BE2C (cell line): ENCODE results near the gene PCSK2.
A peak's percentile ranks its signal among the peaks of the same experiment; 100 is the strongest.

Experiments
- DNase-seq: peaks from one replicate; pipeline ENCODE4 v3.0.0-alpha.2; 2020
- H3K27me3 ChIP-seq: fragments of 250-450 bp; sonication (Bioruptor Pico); 2 replicates; pipeline ENCODE4 v1.5.1; 2020; ENCODE audit warnings: mild to moderate bottlenecking
- H3K36me3 ChIP-seq: fragments of 250-450 bp; sonication (Bioruptor Pico); 2 replicates; pipeline ENCODE4 v1.5.1; 2020; ENCODE audit warnings: mild to moderate bottlenecking
- H3K4me1 ChIP-seq: fragments of 250-450 bp; sonication (Bioruptor Pico); 2 replicates; pipeline ENCODE4 v1.5.1; 2020
- H3K4me3 ChIP-seq: 2 replicates; pipeline ENCODE4 v1.5.1; 2011; ENCODE audit warnings: low read depth, low read length
- H3K9me3 ChIP-seq: fragments of 250-450 bp; sonication (Bioruptor Pico); 2 replicates; pipeline ENCODE4 v1.5.1; 2020
- CTCF ChIP-seq: IDR thresholded peaks from 2 replicates; pipeline ENCODE4 v1.5.1; 2012; ENCODE audit warnings: mild to moderate bottlenecking, low read depth, low read length

PCSK2 gene

DNA sequence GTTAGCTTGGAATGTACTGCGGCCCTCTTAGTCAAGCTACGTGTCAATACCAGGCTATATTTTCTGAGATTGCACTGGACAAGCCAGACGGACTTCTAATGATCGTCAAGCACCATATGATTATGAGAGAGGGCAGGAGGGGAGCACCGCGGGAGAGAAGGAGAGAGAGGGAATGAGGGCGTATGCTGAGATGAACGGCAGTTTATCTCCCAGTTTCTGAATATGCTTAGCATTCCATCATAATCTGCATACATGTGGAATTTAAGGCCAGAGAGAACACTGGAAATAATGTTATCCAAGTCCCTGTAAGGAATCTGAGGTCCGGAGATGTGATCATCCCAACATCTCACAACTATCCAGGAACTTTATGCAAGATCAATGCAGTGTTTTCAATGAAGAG, 244.1 kb downstream of the PCSK2 start:
- Histone ChIP-seq H3K4me1 (peaks cover 3% of the 10 kb centered on the region), H3K9me3 (no peaks in the 10 kb centered on the region), H3K27me3 (no peaks in the 10 kb centered on the region), H3K4me3 (no peak overlapping the region), H3K36me3 (no peaks in the 10 kb centered on the region)
- no peak for TF ChIP-seq CTCF
- no peak for DNase-seq

DNA sequence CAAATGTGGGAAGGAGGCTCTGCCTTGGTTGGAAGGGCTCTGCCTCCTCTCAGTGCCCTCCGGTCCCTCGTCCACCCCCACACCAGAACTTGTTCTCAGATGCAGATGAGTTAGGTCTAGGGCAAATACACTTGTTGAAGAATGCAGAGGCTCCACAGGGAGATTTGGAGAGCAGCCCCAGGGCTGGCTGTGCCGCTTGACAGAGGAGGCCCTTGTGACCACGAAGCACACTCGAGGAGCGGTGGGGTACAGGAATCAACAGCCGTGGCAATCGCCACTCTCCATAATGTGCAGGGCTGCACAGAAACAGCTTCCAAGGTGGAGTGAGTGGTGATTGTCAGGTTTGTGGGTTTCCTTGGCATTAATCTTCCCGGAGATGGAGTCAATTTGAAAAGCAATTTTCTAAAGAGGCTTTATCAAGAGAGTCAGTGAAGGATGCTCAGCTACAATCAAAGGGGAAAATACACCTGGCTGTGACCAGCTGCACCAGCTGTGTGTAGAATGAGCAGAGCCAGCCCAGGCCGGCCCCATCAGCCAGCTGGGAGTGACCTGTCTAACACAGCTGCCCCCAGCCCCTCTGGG, 244.9 kb downstream of the PCSK2 start:
- DNase-seq, result no peak
- H3K4me1 ChIP-seq, result peaks cover 9% of the 10 kb centered on the region
- H3K9me3 ChIP-seq, result no peaks in the 10 kb centered on the region
- H3K27me3 ChIP-seq, result no peaks in the 10 kb centered on the region
- no peak for TF ChIP-seq CTCF
- H3K4me3 ChIP-seq, result no peak overlapping the region
- H3K36me3 ChIP-seq, result no peaks in the 10 kb centered on the region

- no peak for TF ChIP-seq CTCF
- H3K9me3 ChIP-seq, result no peaks in the 10 kb centered on the region
- no peak overlapping the region for H3K4me3 ChIP-seq
- peaks cover 15% of the 10 kb centered on the region for H3K4me1 ChIP-seq
- H3K36me3 ChIP-seq, result no peaks in the 10 kb centered on the region
- H3K27me3 ChIP-seq, result no peaks in the 10 kb centered on the region
- peak; percentile 36 for DNase-seq
Observed at GRCh38 chr20:17473659-17474058, 246.8 kb downstream of the PCSK2 start.

DNA sequence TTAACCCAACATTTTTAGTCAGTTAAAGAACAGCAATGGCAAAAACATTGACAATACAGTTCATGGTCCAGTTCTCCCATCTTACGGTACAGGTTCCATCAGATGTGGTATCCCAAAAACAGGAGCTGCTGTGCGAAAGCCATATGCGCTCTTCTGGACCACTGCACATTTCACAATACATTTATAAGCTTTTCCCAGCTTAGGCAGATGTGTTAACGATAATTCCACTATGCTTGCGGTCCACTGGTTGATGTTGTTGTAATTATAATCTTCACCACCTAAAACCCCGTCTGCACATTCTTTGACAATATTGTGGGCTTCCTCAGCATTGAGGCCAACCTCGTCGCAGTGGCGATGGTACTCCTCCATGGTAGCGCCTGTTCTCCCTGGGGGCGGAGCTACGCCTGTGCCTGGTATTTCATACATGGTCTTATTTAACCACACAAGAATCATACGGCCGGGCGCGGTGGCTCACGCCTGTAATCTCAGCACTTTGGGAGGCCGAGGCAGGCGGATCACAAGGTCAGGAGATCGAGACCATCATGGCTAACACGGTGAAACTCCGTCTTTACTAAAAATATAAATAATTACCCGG, 252.3 kb downstream of the PCSK2 start:
- no peaks in the 10 kb centered on the region for H3K9me3 ChIP-seq
- H3K27me3 ChIP-seq, result peaks cover 11% of the 10 kb centered on the region
- H3K36me3 ChIP-seq, result no peaks in the 10 kb centered on the region
- no peak overlapping the region for H3K4me3 ChIP-seq
- no peak for DNase-seq
- TF ChIP-seq CTCF, result no peak
- H3K4me1 ChIP-seq, result peaks cover 15% of the 10 kb centered on the region

- DNase-seq, result no peak
- Histone ChIP-seq H3K9me3 (no peaks in the 10 kb centered on the region), H3K27me3 (peaks cover 15% of the 10 kb centered on the region), H3K4me3 (no peak overlapping the region), H3K36me3 (no peaks in the 10 kb centered on the region), H3K4me1 (peaks cover 15% of the 10 kb centered on the region)
- no peak for TF ChIP-seq CTCF
Observed at GRCh38 chr20:17480696-17481095, 253.9 kb downstream of the PCSK2 start.

- TF ChIP-seq CTCF, result no peak
- Histone ChIP-seq H3K36me3 (no peaks in the 10 kb centered on the region), H3K4me1 (peaks cover 6% of the 10 kb centered on the region; the same call in 1 of the 2 replicates), H3K9me3 (no peaks in the 10 kb centered on the region), H3K4me3 (no peak overlapping the region), H3K27me3 (peaks cover 15% of the 10 kb centered on the region)
- DNase-seq, result no peak
Observed at GRCh38 chr20:17481661-17482060, 254.8 kb downstream of the PCSK2 start.
